Measurements from ENCODE around the gene TEX29.

The TEX29 gene

GRCh38 chr13:111278258-111278657, 42.2 kb upstream of the TEX29 start:
- Histone ChIP-seq H3K27me3 (ENCODE audit: insufficient read depth, low read depth, severe bottlenecking) (no peaks in the 10 kb centered on the region), H3K4me3 (ENCODE audit: low read depth, low read length) (no peak overlapping the region), H3K27ac (no peak overlapping the region), H3K9me3 (ENCODE audit: severe bottlenecking) (no peaks in the 10 kb centered on the region), H3K36me3 (peaks cover 72% of the 10 kb centered on the region)
- TF ChIP-seq CTCF (IDR thresholded peaks at IDR 0.05; ENCODE audit: low read depth, low read length): no peak
- DNase-seq: no peak

- Histone ChIP-seq H3K4me3 (ENCODE audit: low read depth, low read length) (no peak overlapping the region), H3K27me3 (ENCODE audit: insufficient read depth, low read depth, severe bottlenecking) (no peaks in the 10 kb centered on the region), H3K9me3 (ENCODE audit: severe bottlenecking) (no peaks in the 10 kb centered on the region), H3K27ac (no peak overlapping the region), H3K36me3 (peaks cover 74% of the 10 kb centered on the region)
- DNase-seq: no peak
- no peak for TF ChIP-seq CTCF (IDR thresholded peaks at IDR 0.05; ENCODE audit: low read depth, low read length)
Observed at GRCh38 chr13:111278743-111279652, 41.4 kb upstream of the TEX29 start.

- H3K27me3 ChIP-seq (ENCODE audit: insufficient read depth, low read depth, severe bottlenecking): no peaks in the 10 kb centered on the region
- no peak for DNase-seq
- no peak overlapping the region for H3K27ac ChIP-seq
- TF ChIP-seq CTCF (IDR thresholded peaks at IDR 0.05; ENCODE audit: low read depth, low read length): no peak
- H3K9me3 ChIP-seq (ENCODE audit: severe bottlenecking): no peaks in the 10 kb centered on the region
- no peak overlapping the region for H3K4me3 ChIP-seq (ENCODE audit: low read depth, low read length)
- peaks cover 78% of the 10 kb centered on the region for H3K36me3 ChIP-seq
Observed at GRCh38 chr13:111280226-111280625, 40.2 kb upstream of the TEX29 start.

- no peak overlapping the region for H3K27ac ChIP-seq
- no peaks in the 10 kb centered on the region for H3K27me3 ChIP-seq (ENCODE audit: insufficient read depth, low read depth, severe bottlenecking)
- H3K9me3 ChIP-seq (ENCODE audit: severe bottlenecking): no peaks in the 10 kb centered on the region
- DNase-seq: no peak
- no peak for TF ChIP-seq CTCF (IDR thresholded peaks at IDR 0.05; ENCODE audit: low read depth, low read length)
- peaks cover 72% of the 10 kb centered on the region for H3K36me3 ChIP-seq
- no peak overlapping the region for H3K4me3 ChIP-seq (ENCODE audit: low read depth, low read length)
Observed at GRCh38 chr13:111280681-111281585, 39.5 kb upstream of the TEX29 start.

- H3K27ac ChIP-seq: no peak overlapping the region
- no peak for TF ChIP-seq CTCF (IDR thresholded peaks at IDR 0.05; ENCODE audit: low read depth, low read length)
- no peaks in the 10 kb centered on the region for H3K27me3 ChIP-seq (ENCODE audit: insufficient read depth, low read depth, severe bottlenecking)
- H3K36me3 ChIP-seq: peaks cover 72% of the 10 kb centered on the region
- no peak for DNase-seq
- H3K4me3 ChIP-seq (ENCODE audit: low read depth, low read length): no peak overlapping the region
- H3K9me3 ChIP-seq (ENCODE audit: severe bottlenecking): no peaks in the 10 kb centered on the region
Observed at GRCh38 chr13:111281751-111282311, 38.6 kb upstream of the TEX29 start.
